GM19025 (cell line): Measurements from ENCODE around the gene BPTF.
"Not testable (repeated sequence)": the region's sequence is repeated elsewhere in the genome, so short reads cannot be mapped to it uniquely, and the experiment has no call there.

Experiments used
- ATAC-seq: cut with Tn5 transposase; IDR thresholded peaks from one replicate; pipeline ENCODE4 v1.9.1; 2021; ENCODE audit warnings: mild to moderate bottlenecking, low read depth, moderate library complexity; ENCODE audit not compliant: unreplicated experiment

BPTF gene

GRCh38 chr17:67879662-67880061, 54.4 kb downstream of the BPTF start:
- no peak for ATAC-seq

- no peak for ATAC-seq
These were observed 55.8 kb downstream of the BPTF start for GRCh38 chr17:67881083-67881482.

- no peak for ATAC-seq
These were observed 59.4 kb downstream of the BPTF start for GRCh38 chr17:67884741-67885140.

GRCh38 chr17:67891481-67892119, 66.3 kb downstream of the BPTF start:
- ATAC-seq = no peak

- ATAC-seq = no peak
These were observed 77.4 kb downstream of the BPTF start for GRCh38 chr17:67902511-67903231.

- ATAC-seq = not testable (repeated sequence)
These were observed 80.0 kb downstream of the BPTF start for GRCh38 chr17:67905298-67905697.

GRCh38 chr17:67910117-67910803, 85.0 kb downstream of the BPTF start:
- ATAC-seq = not testable (repeated sequence)

GRCh38 chr17:67911059-67911782, 85.9 kb downstream of the BPTF start:
- ATAC-seq = no peak

- ATAC-seq = no peak
These were observed 86.8 kb downstream of the BPTF start for GRCh38 chr17:67912088-67912487.

GRCh38 chr17:67912656-67913055, 87.4 kb downstream of the BPTF start:
- no peak for ATAC-seq

GRCh38 chr17:67920212-67920611, 94.9 kb downstream of the BPTF start:
- ATAC-seq = no peak

GRCh38 chr17:67922503-67922902, 97.2 kb downstream of the BPTF start:
- no peak for ATAC-seq

- ATAC-seq = not testable (repeated sequence)
These were observed 103.5 kb downstream of the BPTF start for GRCh38 chr17:67928842-67929241.

- no peak for ATAC-seq
These were observed 105.9 kb downstream of the BPTF start for GRCh38 chr17:67931227-67931626.

GRCh38 chr17:67942810-67943209, 117.5 kb downstream of the BPTF start:
- ATAC-seq = no peak

GRCh38 chr17:67944035-67944434, 118.7 kb downstream of the BPTF start:
- ATAC-seq = no peak

- no peak for ATAC-seq
These were observed 121.2 kb downstream of the BPTF start for GRCh38 chr17:67946513-67946912.

- no peak for ATAC-seq
These were observed 122.1 kb downstream of the BPTF start for GRCh38 chr17:67947325-67947813.

GRCh38 chr17:67950945-67951344, 125.6 kb downstream of the BPTF start:
- ATAC-seq = no peak

GRCh38 chr17:67959510-67959909, 134.2 kb downstream of the BPTF start:
- no peak for ATAC-seq

- ATAC-seq = not testable (repeated sequence)
These were observed 135.0 kb downstream of the BPTF start for GRCh38 chr17:67960276-67960675.
